Liver (tissue), 9 donors: ENCODE measurements around the gene BACE1-AS. TPM values are rescaled to one million over a fixed set of nuclear protein-coding genes. Genes with fewer than 3 reads are reported as not detected.

Source experiments
- DNase-seq: peaks from one replicate; pipeline ENCODE4 v3.0.0-alpha.2; 2017; ENCODE audit warnings: low spot score
- H3K27ac ChIP-seq, 2 donors: one replicate each; pipeline ENCODE4 v1.7.0; 2013; ENCODE audit warnings: inconsistent platforms in 2 of 2, low read length in 2 of 2, control low read depth in 1 of 2, low read depth in 1 of 2, mild to moderate bottlenecking in 1 of 2
- H3K27me3 ChIP-seq, 4 donors: one replicate each; pipeline versions ENCODE4 v1.6.1 to v1.7.0; 2013; ENCODE audit warnings: low read length in 3 of 4, inconsistent platforms in 1 of 4, mild to moderate bottlenecking in 1 of 4, moderate library complexity in 1 of 4; ENCODE audit not compliant: control insufficient read depth in 4 of 4, insufficient read depth in 4 of 4
- H3K36me3 ChIP-seq, 4 donors: one replicate each; pipeline versions ENCODE4 v1.6.1 to v1.7.0; 2013; ENCODE audit warnings: low read length in 3 of 4, mild to moderate bottlenecking in 3 of 4, low read depth in 1 of 4, moderate library complexity in 1 of 4; ENCODE audit not compliant: control insufficient read depth in 4 of 4, insufficient read depth in 3 of 4
- H3K4me1 ChIP-seq, 4 donors: one replicate each; pipeline versions ENCODE4 v1.6.1 to v1.7.0; 2013; ENCODE audit warnings: low read length in 3 of 4, mild to moderate bottlenecking in 3 of 4, moderate library complexity in 1 of 4; ENCODE audit not compliant: control insufficient read depth in 4 of 4, insufficient read depth in 4 of 4
- H3K4me3 ChIP-seq, 3 donors: one replicate each; pipeline versions ENCODE4 v1.6.1 to v1.7.0; 2013; ENCODE audit warnings: low read length in 3 of 3, control low read depth in 1 of 3, low read depth in 1 of 3, mild to moderate bottlenecking in 1 of 3
- H3K9ac ChIP-seq, 2 donors: one replicate each; pipeline ENCODE4 v1.7.0; 2013; ENCODE audit warnings: low read length in 2 of 2, mild to moderate bottlenecking in 2 of 2, moderate library complexity in 2 of 2, control low read depth in 1 of 2, low read depth in 1 of 2
- H3K9me3 ChIP-seq, 4 donors: one replicate each; pipeline versions ENCODE4 v1.6.1 to v1.7.0; 2013; ENCODE audit warnings: low read length in 3 of 4; ENCODE audit not compliant: control insufficient read depth in 4 of 4
- ATF3 ChIP-seq: IDR thresholded peaks from 2 replicates; pipeline ENCODE4 v1.6.1; 2016; ENCODE audit warnings: antibody characterized with exemption
- CTCF ChIP-seq: fragments of 150-350 bp; IDR thresholded peaks from 2 replicates; pipeline ENCODE4 v1.5.1; 2017; ENCODE audit warnings: improper control_type of control experiment, low read depth, low read length; ENCODE audit not compliant: missing input control
- EGR1 ChIP-seq, 2 donors: IDR thresholded peaks; 2 replicates each; pipeline ENCODE4 v1.6.1; 2016 to 2018; ENCODE audit warnings: antibody characterized with exemption in 2 of 2, low read depth in 2 of 2
- FOXA1 ChIP-seq: IDR thresholded peaks from 2 replicates; pipeline ENCODE4 v1.6.1; 2016; ENCODE audit warnings: antibody characterized with exemption
- FOXA2 ChIP-seq: IDR thresholded peaks from 2 replicates; pipeline ENCODE4 v1.6.1; 2016; ENCODE audit warnings: antibody characterized with exemption
- GABPA ChIP-seq, 2 donors: IDR thresholded peaks in 1 of 2; conservative IDR thresholded peaks in 1 of 2; 2 replicates each; pipeline ENCODE4 v1.6.1; 2016; ENCODE audit warnings: antibody characterized with exemption in 2 of 2, mild to moderate bottlenecking in 1 of 2, moderate library complexity in 1 of 2
- HNF4A ChIP-seq, 2 donors: conservative IDR thresholded peaks; 2 replicates each; pipeline ENCODE4 v1.6.1; 2016; ENCODE audit warnings: antibody characterized with exemption in 2 of 2, mild to moderate bottlenecking in 2 of 2
- HNF4G ChIP-seq: IDR thresholded peaks from 2 replicates; pipeline ENCODE4 v1.6.1; 2016; ENCODE audit warnings: antibody characterized with exemption
- JUND ChIP-seq, 2 donors: IDR thresholded peaks; 2 replicates each; pipeline ENCODE4 v1.6.1; 2016; ENCODE audit warnings: antibody characterized with exemption in 2 of 2
- MAX ChIP-seq: IDR thresholded peaks from 2 replicates; pipeline ENCODE4 v1.6.1; 2016; ENCODE audit warnings: antibody characterized with exemption
- NR2F2 ChIP-seq: IDR thresholded peaks from 2 replicates; pipeline ENCODE4 v1.6.1; 2016; ENCODE audit warnings: antibody characterized with exemption
- RAD21 ChIP-seq, 2 donors: IDR thresholded peaks; 2 replicates each; pipeline ENCODE4 v1.6.1; 2016; ENCODE audit warnings: antibody characterized with exemption in 2 of 2, mild to moderate bottlenecking in 2 of 2
- RXRA ChIP-seq, 2 donors: IDR thresholded peaks; 2 replicates each; pipeline ENCODE4 v1.6.1; 2017 to 2018; ENCODE audit warnings: antibody characterized with exemption in 2 of 2, mild to moderate bottlenecking in 1 of 2
- SP1 ChIP-seq: IDR thresholded peaks from 2 replicates; pipeline ENCODE4 v1.6.1; 2018; ENCODE audit warnings: antibody characterized with exemption, mild to moderate bottlenecking
- TAF1 ChIP-seq: conservative IDR thresholded peaks from 2 replicates; pipeline ENCODE4 v1.6.1; 2016; ENCODE audit warnings: antibody characterized with exemption, mild to moderate bottlenecking
- YY1 ChIP-seq: IDR thresholded peaks from 2 replicates; pipeline ENCODE4 v1.6.1; 2016; ENCODE audit warnings: antibody characterized with exemption, mild to moderate bottlenecking
- ZBTB33 ChIP-seq: IDR thresholded peaks from 2 replicates; pipeline ENCODE4 v1.6.1; 2016; ENCODE audit warnings: antibody characterized with exemption
- WGBS: extraction: QIAGEN DNeasy Blood & Tissue Kit; methylation state at CpG from one replicate; pipeline ENCODE4 v1.1.7; 2013; 5-methylcytosine and 5-hydroxymethylcytosine counted together
- polyA plus RNA-seq, 2 donors: library from polyadenylated mRNA; stranded (reverse) in 1 of 2; unstranded in 1 of 2; fragments of 200-250 nt in 1 of 2; fragments of >200 nt in 1 of 2; fragmentation: Nextera tagmentation in 1 of 2; extraction: Ambion mirVana in 1 of 2; gene quantifications; one replicate each; pipeline versions ENCODE4 v1.2.1 to v1.2.3, GENCODE V29; 2013 to 2015
- total RNA-seq, 2 donors: library from RNA; depleted of rRNA; stranded (reverse); fragments of >200 nt; gene quantifications; one replicate each; pipeline ENCODE4 v1.2.3, GENCODE V29; 2014
- TF ChIP-seq, protein P1 (sequence below): IDR thresholded peaks from 2 replicates; pipeline ENCODE4 v1.6.1; 2016; ENCODE audit warnings: antibody characterized with exemption, mild to moderate bottlenecking
- donor health status: healthy.
- donor health status: healthy.
- donor health status: healthy.
- donor health status: healthy.
- donor health status: healthy.

Gene BACE1-AS
- total and polyA plus RNA-seq, 4 donors: 0.85 to 2.9 (median 1.6) TPM

GRCh38 chr11:117302228-117302627 is 11.1 kb downstream of the BACE1-AS start (continued):
- TF ChIP-seq NR2F2 (no peak), RXRA (IDR thresholded peaks at IDR 0.05) (no peak), YY1 (no peak), ZBTB33 (no peak), EGR1 (IDR thresholded peaks at IDR 0.05; ENCODE audit: low read depth in 2 of 2) (no peak)

DNA sequence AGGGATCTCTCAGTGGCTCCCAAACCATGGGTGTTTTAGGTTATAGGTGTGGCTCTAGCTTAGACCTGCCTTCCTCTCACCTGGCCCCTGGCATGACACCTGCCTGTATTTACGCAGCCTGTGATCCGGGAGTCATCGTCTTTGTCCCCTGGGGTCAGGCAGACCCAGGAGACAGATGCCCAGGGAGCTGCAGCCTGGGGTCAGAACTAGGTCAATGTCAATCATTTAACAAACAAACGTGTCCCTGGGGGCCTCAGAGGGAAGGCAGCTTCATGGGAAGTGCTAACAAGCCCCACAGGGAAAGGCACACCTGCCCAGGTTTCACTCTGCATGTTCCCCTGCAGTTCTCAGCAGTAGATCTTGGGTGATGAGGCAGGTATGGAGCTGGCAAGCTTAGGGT is 12.0 kb downstream of the BACE1-AS start:
- Histone ChIP-seq H3K4me3 (no peak overlapping the region), H3K9me3 (no peaks in the 10 kb centered on the region), H3K4me1 (peaks cover 10 to 47% (median 36%) of the 10 kb centered on the region in 4 donors), H3K9ac (no peak overlapping the region), H3K27ac (no peak overlapping the region), H3K27me3 (no peaks in the 10 kb centered on the region), H3K36me3 (no peaks in the 10 kb centered on the region)
- 43% methylated on average over 4 of the region's 4 CpGs for WGBS
- TF ChIP-seq MAX (no peak), HNF4G (no peak), YY1 (no peak), ZBTB33 (no peak), FOXA2 (no peak), TAF1 (no peak), CTCF (no peak), RXRA (IDR thresholded peaks at IDR 0.05) (no peak), RAD21 (IDR thresholded peaks at IDR 0.05) (no peak), NR2F2 (no peak), GABPA (IDR thresholded peaks at IDR 0.05 in 1 of 2, conservative IDR thresholded peaks at IDR 0.05 in 1 of 2) (no peak), ATF3 (no peak), FOXA1 (no peak), JUND (IDR thresholded peaks at IDR 0.05) (no peak), HNF4A (conservative IDR thresholded peaks at IDR 0.05) (no peak), EGR1 (IDR thresholded peaks at IDR 0.05; ENCODE audit: low read depth in 2 of 2) (no peak), SP1 (no peak)
- TF ChIP-seq, protein P1, sequence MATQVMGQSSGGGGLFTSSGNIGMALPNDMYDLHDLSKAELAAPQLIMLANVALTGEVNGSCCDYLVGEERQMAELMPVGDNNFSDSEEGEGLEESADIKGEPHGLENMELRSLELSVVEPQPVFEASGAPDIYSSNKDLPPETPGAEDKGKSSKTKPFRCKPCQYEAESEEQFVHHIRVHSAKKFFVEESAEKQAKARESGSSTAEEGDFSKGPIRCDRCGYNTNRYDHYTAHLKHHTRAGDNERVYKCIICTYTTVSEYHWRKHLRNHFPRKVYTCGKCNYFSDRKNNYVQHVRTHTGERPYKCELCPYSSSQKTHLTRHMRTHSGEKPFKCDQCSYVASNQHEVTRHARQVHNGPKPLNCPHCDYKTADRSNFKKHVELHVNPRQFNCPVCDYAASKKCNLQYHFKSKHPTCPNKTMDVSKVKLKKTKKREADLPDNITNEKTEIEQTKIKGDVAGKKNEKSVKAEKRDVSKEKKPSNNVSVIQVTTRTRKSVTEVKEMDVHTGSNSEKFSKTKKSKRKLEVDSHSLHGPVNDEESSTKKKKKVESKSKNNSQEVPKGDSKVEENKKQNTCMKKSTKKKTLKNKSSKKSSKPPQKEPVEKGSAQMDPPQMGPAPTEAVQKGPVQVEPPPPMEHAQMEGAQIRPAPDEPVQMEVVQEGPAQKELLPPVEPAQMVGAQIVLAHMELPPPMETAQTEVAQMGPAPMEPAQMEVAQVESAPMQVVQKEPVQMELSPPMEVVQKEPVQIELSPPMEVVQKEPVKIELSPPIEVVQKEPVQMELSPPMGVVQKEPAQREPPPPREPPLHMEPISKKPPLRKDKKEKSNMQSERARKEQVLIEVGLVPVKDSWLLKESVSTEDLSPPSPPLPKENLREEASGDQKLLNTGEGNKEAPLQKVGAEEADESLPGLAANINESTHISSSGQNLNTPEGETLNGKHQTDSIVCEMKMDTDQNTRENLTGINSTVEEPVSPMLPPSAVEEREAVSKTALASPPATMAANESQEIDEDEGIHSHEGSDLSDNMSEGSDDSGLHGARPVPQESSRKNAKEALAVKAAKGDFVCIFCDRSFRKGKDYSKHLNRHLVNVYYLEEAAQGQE: no peak
- peak; percentile 40 for DNase-seq
